ENCODE results near the gene COASY. TPM values are rescaled to one million over a fixed set of nuclear protein-coding genes. Genes with fewer than 3 reads are reported as not detected.

Gene COASY
- total and polyA plus RNA-seq, 2 of the 4 experiments (the other 2 are of a cell fraction) = 10.6 to 44.0 TPM

- Histone ChIP-seq H3K18ac (ENCODE audit: low read depth, low read length) (no peak overlapping the region), H3K27ac (ENCODE audit: insufficient read depth, low read length) (no peak overlapping the region), H4K8ac (ENCODE audit: low read depth in 2 of 2, low read length in 2 of 2) (no peak overlapping the region), H4K5ac (ENCODE audit: low read depth, low read length) (no peak overlapping the region), H3K4me3 (ENCODE audit: insufficient read depth, low read depth, low read length) (no peak overlapping the region), H2BK5ac (ENCODE audit: low read depth, low read length, poor library complexity, severe bottlenecking) (no peak overlapping the region), H3K27me3 (ENCODE audit: control insufficient read depth, insufficient read depth, low read length) (no peaks in the 10 kb centered on the region), H2AK9ac (replicated peaks; ENCODE audit: low read depth, low read length, poor library complexity) (no peak overlapping the region), H3K14ac (replicated peaks; ENCODE audit: low read depth, low read length) (no peak overlapping the region), H2BK120ac (ENCODE audit: low read depth, low read length) (no peak overlapping the region), H4K20me1 (ENCODE audit: insufficient read depth, low read length) (peaks cover 52% of the 10 kb centered on the region), H3K9ac (ENCODE audit: low read depth, low read length) (no peak overlapping the region), H3K79me1 (ENCODE audit: low read depth in 1 of 2, low read length in 2 of 2) (peaks cover 15 to 71% of the 10 kb centered on the region in 2 experiments), H3K56ac (ENCODE audit: extremely low read depth, insufficient read depth, low read length) (no peak overlapping the region), H2BK15ac (ENCODE audit: low read depth, low read length) (no peak overlapping the region), H3K9me1 (ENCODE audit: insufficient read depth, low read length) (peaks cover 7% of the 10 kb centered on the region), H3K4me1 (ENCODE audit: control insufficient read depth, insufficient read depth, low read length) (peaks cover 3% of the 10 kb centered on the region), H3K36me3 (ENCODE audit: control insufficient read depth, insufficient read depth, low read length) (peaks cover 11% of the 10 kb centered on the region), H3K9me3 (ENCODE audit: control insufficient read depth, insufficient read depth, low read length) (no peaks in the 10 kb centered on the region), H2BK20ac (ENCODE audit: low read depth, low read length) (no peak overlapping the region), H3K4ac (ENCODE audit: low read depth, low read length) (no peak overlapping the region), H3K23ac (ENCODE audit: low read depth, low read length) (no peak overlapping the region), H2AFZ (replicated peaks; ENCODE audit: low read length, poor library complexity) (no peak overlapping the region), H3K4me2 (ENCODE audit: low read depth, low read length) (peak overlapping the region; percentile 96; the same call in 1 of the 2 replicates), H2AK5ac (ENCODE audit: low read depth, low read length) (no peak overlapping the region), H4K91ac (ENCODE audit: insufficient read depth, low read depth, low read length) (no peak overlapping the region)
- ATAC-seq (ENCODE audit: low read depth) = no peak
- no peak for TF ChIP-seq CTCF (conservative IDR thresholded peaks at IDR 0.05; ENCODE audit: low read depth, low read length)
- TF ChIP-seq CHD1 (IDR thresholded peaks at IDR 0.05; ENCODE audit: low read depth, low read length) = no peak
- TF ChIP-seq NFE2L2 (IDR thresholded peaks at IDR 0.05; ENCODE audit: low read depth, low read length) = no peak
- TF ChIP-seq BHLHE40 (IDR thresholded peaks at IDR 0.05; ENCODE audit: low read depth, low read length) = no peak
- TF ChIP-seq MAFK (IDR thresholded peaks at IDR 0.05; ENCODE audit: low read depth, low read length) = no peak
- no peak for TF ChIP-seq POLR2A (IDR thresholded peaks at IDR 0.05; ENCODE audit: low read depth, low read length)
- no peak for TF ChIP-seq FOS (IDR thresholded peaks at IDR 0.05; ENCODE audit: low read depth, low read length)
- TF ChIP-seq SMC3 (IDR thresholded peaks at IDR 0.05; ENCODE audit: low read depth, low read length) = no peak
- no peak for TF ChIP-seq MXI1 (IDR thresholded peaks at IDR 0.05; ENCODE audit: borderline replicate concordance, low read depth, low read length)
- no peak for TF ChIP-seq RCOR1 (IDR thresholded peaks at IDR 0.05; ENCODE audit: insufficient replicate concordance, low read length)
- TF ChIP-seq MAZ (IDR thresholded peaks at IDR 0.05; ENCODE audit: borderline replicate concordance, low read depth, low read length) = no peak
- TF ChIP-seq ELK1 (IDR thresholded peaks at IDR 0.05; ENCODE audit: borderline replicate concordance, low read depth, low read length) = no peak
- TF ChIP-seq RAD21 (IDR thresholded peaks at IDR 0.05; ENCODE audit: low read length) = no peak
- TF ChIP-seq CEBPB (IDR thresholded peaks at IDR 0.05; ENCODE audit: low read depth, low read length) = no peak
- no peak for TF ChIP-seq RFX5 (IDR thresholded peaks at IDR 0.05; ENCODE audit: low read depth, low read length)
- TF ChIP-seq USF2 (IDR thresholded peaks at IDR 0.05; ENCODE audit: low read depth, low read length) = no peak
- ChIA-PET POLR2A (ENCODE audit: unreplicated experiment) (no interaction called here), CTCF (interaction anchor here (0.7 to 1.4 kb wide), 2 partner anchors 66 to 72 kb away, joined by 3 read pairs; no protein-coding TSS in a partner anchor)
- no TSS peak for BruUV-seq (replicated peaks)
- in situ Hi-C loops (cut with MboI; ENCODE audit: low sequenced_read_pairs) (no loop called here), dilution Hi-C loops (cut with HindIII; ENCODE audit: low sequenced_read_pairs, unreplicated experiment) (no loop called here), intact Hi-C loops (cut with micrococcal nuclease) (loop anchor here (2.0 to 5.0 kb wide), 3 partner anchors 31 to 71 kb away; partner anchors contain the start of genes PSMC3IP and TUBG2)
- DNase-seq = no peak
- WGBS, 2 experiments (ENCODE audit: extremely low coverage in 2 of 2, insufficient read length in 1 of 2) = no CpG with 5 or more reads among the region's 3 CpGs
Observed at GRCh38 chr17:42607769-42608168, 45.8 kb downstream of the COASY start.

Data from IMR-90 (cell line).